SU-DHL-6 (cell line): Measurements from ENCODE around the gene INTS12.

Experiments used
- H2AFZ ChIP-seq: fragments of 200-600 bp; sonication (generic); 2 replicates; pipeline ENCODE4 v1.6.1; 2014; ENCODE audit warnings: low read depth, mild to moderate bottlenecking, moderate library complexity, mixed read lengths, antibody characterized with exemption, low read length; ENCODE audit not compliant: severe bottlenecking
- H3F3A ChIP-seq: fragments of 200-600 bp; shearing (Covaris generic); 2 replicates; pipeline ENCODE4 v1.6.0; 2016; ENCODE audit warnings: antibody characterized with exemption, mild to moderate bottlenecking; ENCODE audit not compliant: insufficient read depth
- H3K27ac ChIP-seq: fragments of 200-600 bp; sonication (generic); 2 replicates; pipeline ENCODE4 v1.5.1; 2016; ENCODE audit warnings: low read depth, mild to moderate bottlenecking, low read length, moderate library complexity, mixed read lengths
- H3K27me3 ChIP-seq: fragments of 200-600 bp; sonication (generic), shearing (Covaris generic); 2 replicates; pipeline ENCODE4 v1.6.0; 2014; ENCODE audit warnings: mild to moderate bottlenecking, low read length
- H3K36me3 ChIP-seq: fragments of 200-600 bp; sonication (generic); 2 replicates; pipeline ENCODE4 v1.6.1; 2014; ENCODE audit warnings: mild to moderate bottlenecking, low read length, mixed read lengths
- H3K4me2 ChIP-seq: fragments of 300-600, 200-600 bp; shearing (Covaris generic), sonication (generic); 2 replicates; pipeline ENCODE4 v1.6.0; 2014; ENCODE audit warnings: low read length, low read depth, mild to moderate bottlenecking; ENCODE audit not compliant: poor library complexity, severe bottlenecking
- H3K4me3 ChIP-seq: fragments of 200-600 bp; sonication (generic); 2 replicates; pipeline ENCODE4 v1.5.1; 2014; ENCODE audit warnings: antibody characterized with exemption, low read length, mild to moderate bottlenecking, mixed read lengths; ENCODE audit not compliant: insufficient read depth, poor library complexity, severe bottlenecking
- H3K79me2 ChIP-seq: fragments of 200-600 bp; sonication (generic); 2 replicates; pipeline ENCODE4 v1.6.1; 2014; ENCODE audit warnings: mild to moderate bottlenecking, low read length, moderate library complexity; ENCODE audit not compliant: insufficient read depth
- H3K9ac ChIP-seq: fragments of 200-600 bp; sonication (generic); 2 replicates; pipeline ENCODE4 v1.7.0; 2014; ENCODE audit warnings: mild to moderate bottlenecking, low read length
- H3K9me2 ChIP-seq: fragments of 200-600 bp; sonication (generic); replicated peaks from 2 replicates; pipeline ENCODE4 v1.6.1; 2014; ENCODE audit warnings: low read length; ENCODE audit not compliant: insufficient read depth
- H3K9me3 ChIP-seq: fragments of 200-600 bp; sonication (generic); 2 replicates; pipeline ENCODE4 v1.6.1; 2014; ENCODE audit warnings: low read length, mixed read lengths; ENCODE audit not compliant: insufficient read depth
- H4K20me1 ChIP-seq: fragments of 200-600 bp; sonication (generic); 2 replicates; pipeline ENCODE4 v1.6.1; 2014; ENCODE audit warnings: low read depth, mild to moderate bottlenecking, antibody characterized with exemption, low read length, moderate library complexity, mixed read lengths
- CTCF ChIP-seq: fragments of 200-600 bp; sonication (generic); IDR thresholded peaks from one replicate; pipeline ENCODE4 v1.5.1; 2017; ENCODE audit warnings: antibody characterized with exemption, mild to moderate bottlenecking, low read length, moderate library complexity; ENCODE audit not compliant: insufficient read depth, poor library complexity, severe bottlenecking
- EZH2phosphoT487 ChIP-seq: fragments of 200-600 bp; sonication (generic), shearing (Covaris generic); conservative IDR thresholded peaks from 2 replicates; pipeline ENCODE4 v1.6.1; 2018; ENCODE audit warnings: mild to moderate bottlenecking, antibody characterized with exemption, low read length, moderate library complexity, mixed read lengths

The INTS12 gene

GRCh38 chr4:105683038-105683437 lies 25.5 kb downstream of the INTS12 start:
- no peaks in the 10 kb centered on the region for H3F3A ChIP-seq
- no peaks in the 10 kb centered on the region; the same call in 1 of the 2 replicates for H3K36me3 ChIP-seq
- no peaks in the 10 kb centered on the region for H4K20me1 ChIP-seq

GRCh38 chr4:105679186-105679585 lies 29.3 kb downstream of the INTS12 start:
- Histone ChIP-seq H3K9me2 (no peaks in the 10 kb centered on the region), H3K27me3 (no peaks in the 10 kb centered on the region), H3K27ac (no peak overlapping the region), H2AFZ (no peak overlapping the region), H3K79me2 (no peaks in the 10 kb centered on the region), H3K4me2 (no peak overlapping the region), H3K9ac (no peak overlapping the region), H3K4me3 (no peak overlapping the region), H3K36me3 (no peaks in the 10 kb centered on the region), H3F3A (no peaks in the 10 kb centered on the region), H4K20me1 (no peaks in the 10 kb centered on the region), H3K9me3 (no peaks in the 10 kb centered on the region)
- no peak for TF ChIP-seq CTCF
- no peak for TF ChIP-seq EZH2phosphoT487

More at GRCh38 chr4:105683038-105683437, 25.5 kb downstream of the INTS12 start:
- Histone ChIP-seq H2AFZ (no peak overlapping the region), H3K4me3 (no peak overlapping the region), H3K4me2 (no peak overlapping the region), H3K27ac (no peak overlapping the region), H3K79me2 (no peaks in the 10 kb centered on the region), H3K9ac (no peak overlapping the region), H3K9me2 (no peaks in the 10 kb centered on the region), H3K9me3 (no peaks in the 10 kb centered on the region), H3K27me3 (no peaks in the 10 kb centered on the region)
- TF ChIP-seq EZH2phosphoT487 (no peak), CTCF (no peak)

GRCh38 chr4:105677709-105678108 lies 30.8 kb downstream of the INTS12 start:
- Histone ChIP-seq H3F3A (no peaks in the 10 kb centered on the region), H3K79me2 (no peaks in the 10 kb centered on the region), H3K9me2 (no peaks in the 10 kb centered on the region), H4K20me1 (no peaks in the 10 kb centered on the region), H3K4me2 (no peak overlapping the region), H3K9me3 (no peaks in the 10 kb centered on the region), H3K36me3 (no peaks in the 10 kb centered on the region), H3K9ac (no peak overlapping the region), H2AFZ (no peak overlapping the region), H3K27me3 (no peaks in the 10 kb centered on the region), H3K4me3 (no peak overlapping the region), H3K27ac (no peak overlapping the region)
- TF ChIP-seq CTCF (no peak), EZH2phosphoT487 (no peak)

GRCh38 chr4:105674011-105674410 lies 34.5 kb downstream of the INTS12 start:
- H3K4me3 ChIP-seq: no peak overlapping the region
- H3K4me2 ChIP-seq: no peak overlapping the region
- H3K9me2 ChIP-seq: no peaks in the 10 kb centered on the region
- no peaks in the 10 kb centered on the region for H3K36me3 ChIP-seq
- H3K9me3 ChIP-seq: no peaks in the 10 kb centered on the region
- H3K27ac ChIP-seq: no peak overlapping the region
- H4K20me1 ChIP-seq: no peaks in the 10 kb centered on the region
- H3K27me3 ChIP-seq: no peaks in the 10 kb centered on the region
- no peaks in the 10 kb centered on the region for H3K79me2 ChIP-seq
- H3K9ac ChIP-seq: no peak overlapping the region
- H2AFZ ChIP-seq: no peak overlapping the region
- H3F3A ChIP-seq: no peaks in the 10 kb centered on the region
- TF ChIP-seq EZH2phosphoT487 (no peak), CTCF (no peak)
